Lower leg skin (tissue), 4 donors: ENCODE measurements around the gene SSX2IP. TPM values are rescaled to one million over a fixed set of nuclear protein-coding genes. Genes with fewer than 3 reads are reported as not detected.

Experiments
- DNase-seq, 2 donors: peaks; one replicate each; pipeline ENCODE4 v3.0.0-alpha.2; 2019; ENCODE audit warnings: low spot score in 2 of 2
- H3K4me3 ChIP-seq: fragments of 200-600 bp; sonication (generic); 2 replicates; pipeline ENCODE4 v1.5.1; 2017; ENCODE audit warnings: mild to moderate bottlenecking, low read depth; ENCODE audit not compliant: poor library complexity, severe bottlenecking
- POLR2A ChIP-seq, 2 donors: fragments of 450-650 bp; IDR thresholded peaks; one replicate each; pipeline ENCODE4 v1.6.1; 2016 to 2017; ENCODE audit warnings: antibody characterized with exemption in 2 of 2, mild to moderate bottlenecking in 1 of 2, moderate library complexity in 1 of 2
- WGBS, 2 donors: methylation state at CpG; one replicate each; pipeline ENCODE4 v1.1.5; 2018; 5-methylcytosine and 5-hydroxymethylcytosine counted together
- intact Hi-C: fragments of 100-400 bp; cut with DNase I; formaldehyde crosslinking; loops from one replicate; pipeline ENCODE4 v1.15.0; 2023; ENCODE audit warnings: low total_unique reads
- total RNA-seq, 4 donors: library from RNA; depleted of rRNA; stranded (reverse); fragments of >200 nt; gene quantifications; one replicate each; pipeline ENCODE4 v1.1.0, GENCODE V29; 2016
- TF ChIP-seq, protein P1 (sequence below), 3 donors: fragments of 450-650 bp; IDR thresholded peaks; one replicate each; pipeline ENCODE4 v1.5.1; 2016; ENCODE audit warnings: antibody characterized with exemption in 3 of 3, mild to moderate bottlenecking in 3 of 3, moderate library complexity in 2 of 3

The SSX2IP gene
- total RNA-seq, 4 donors from 2014 or later, result 6.7 to 9.3 (median 8.8) TPM

DNA sequence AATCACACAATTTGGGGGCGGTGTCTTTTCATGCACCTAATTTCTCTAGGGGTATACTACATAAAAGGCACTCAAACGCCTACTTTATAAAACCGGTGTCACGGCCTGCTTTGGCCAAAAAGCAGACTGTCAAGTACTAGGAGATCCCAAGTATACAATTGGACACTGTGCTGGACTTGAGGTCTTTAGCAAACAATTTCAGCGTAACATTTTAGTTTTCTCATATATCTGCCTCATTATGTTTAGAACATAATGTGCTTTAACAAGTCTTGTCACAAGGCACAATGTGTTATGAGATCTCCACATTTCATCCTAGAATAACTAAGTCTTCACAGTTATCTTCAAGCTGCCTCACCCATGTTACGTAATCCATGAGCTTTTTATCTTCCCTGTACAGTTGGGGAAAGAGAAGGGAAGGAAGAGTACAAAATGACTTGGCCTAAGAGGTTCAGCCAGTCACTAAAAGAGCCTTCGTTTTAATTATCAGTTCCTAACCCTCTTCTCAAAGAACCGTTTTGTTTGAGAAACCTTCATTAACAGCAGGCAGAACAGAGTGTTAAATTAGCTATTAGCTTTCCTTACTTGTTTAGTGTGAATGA, 1.7 kb downstream of the SSX2IP start:
- no peak for DNase-seq
- intact Hi-C loops, result no loop called here
- WGBS, 2 donors, result 68 to 76% methylated on average over 8 of the region's 8 CpGs
- H3K4me3 ChIP-seq, result no peak overlapping the region
- TF ChIP-seq, protein P1, sequence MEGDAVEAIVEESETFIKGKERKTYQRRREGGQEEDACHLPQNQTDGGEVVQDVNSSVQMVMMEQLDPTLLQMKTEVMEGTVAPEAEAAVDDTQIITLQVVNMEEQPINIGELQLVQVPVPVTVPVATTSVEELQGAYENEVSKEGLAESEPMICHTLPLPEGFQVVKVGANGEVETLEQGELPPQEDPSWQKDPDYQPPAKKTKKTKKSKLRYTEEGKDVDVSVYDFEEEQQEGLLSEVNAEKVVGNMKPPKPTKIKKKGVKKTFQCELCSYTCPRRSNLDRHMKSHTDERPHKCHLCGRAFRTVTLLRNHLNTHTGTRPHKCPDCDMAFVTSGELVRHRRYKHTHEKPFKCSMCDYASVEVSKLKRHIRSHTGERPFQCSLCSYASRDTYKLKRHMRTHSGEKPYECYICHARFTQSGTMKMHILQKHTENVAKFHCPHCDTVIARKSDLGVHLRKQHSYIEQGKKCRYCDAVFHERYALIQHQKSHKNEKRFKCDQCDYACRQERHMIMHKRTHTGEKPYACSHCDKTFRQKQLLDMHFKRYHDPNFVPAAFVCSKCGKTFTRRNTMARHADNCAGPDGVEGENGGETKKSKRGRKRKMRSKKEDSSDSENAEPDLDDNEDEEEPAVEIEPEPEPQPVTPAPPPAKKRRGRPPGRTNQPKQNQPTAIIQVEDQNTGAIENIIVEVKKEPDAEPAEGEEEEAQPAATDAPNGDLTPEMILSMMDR (IDR thresholded peaks at IDR 0.05), result no peak
- no peak for TF ChIP-seq POLR2A (IDR thresholded peaks at IDR 0.05)

DNA sequence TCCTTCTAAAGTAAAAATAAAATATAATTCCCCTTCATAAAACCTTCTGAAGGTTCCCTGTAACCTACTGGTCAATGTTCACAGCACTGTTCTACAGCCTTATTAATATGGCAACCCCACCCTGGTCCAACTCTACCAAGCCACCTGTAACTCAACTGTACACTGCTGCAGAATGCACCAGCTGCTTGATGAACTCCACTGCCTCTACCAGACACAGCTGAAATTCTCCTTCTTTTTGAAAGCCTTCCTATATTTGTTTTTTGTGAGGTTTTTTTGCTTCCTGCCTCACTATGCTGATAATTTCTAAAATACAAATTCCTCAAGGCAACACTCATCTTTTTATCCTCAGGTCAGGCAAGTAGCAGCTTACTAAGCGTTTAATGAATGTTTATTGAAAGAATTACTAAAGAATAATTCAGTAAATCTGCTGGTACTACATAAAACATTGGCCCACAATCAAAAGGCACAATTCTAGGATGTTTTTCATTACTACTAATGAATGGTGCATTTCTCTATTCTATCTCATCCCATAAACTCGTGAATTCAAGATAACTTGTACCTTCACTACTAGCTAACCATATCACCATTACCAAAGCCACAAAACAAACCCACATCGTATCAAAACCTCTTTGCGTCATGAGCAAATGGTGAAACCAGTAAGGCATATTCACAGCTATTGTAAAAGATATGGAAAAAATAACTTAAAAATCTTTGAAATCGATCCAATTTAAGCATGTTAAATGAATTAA, 2.4 kb downstream of the SSX2IP start:
- H3K4me3 ChIP-seq, result no peak overlapping the region
- intact Hi-C loops, result no loop called here
- no peak for DNase-seq
- TF ChIP-seq POLR2A (IDR thresholded peaks at IDR 0.05), result no peak
- TF ChIP-seq, protein P1 (IDR thresholded peaks at IDR 0.05), result no peak
- 73 to 80% methylated on average over 5 of the region's 5 CpGs for WGBS, 2 donors

DNA sequence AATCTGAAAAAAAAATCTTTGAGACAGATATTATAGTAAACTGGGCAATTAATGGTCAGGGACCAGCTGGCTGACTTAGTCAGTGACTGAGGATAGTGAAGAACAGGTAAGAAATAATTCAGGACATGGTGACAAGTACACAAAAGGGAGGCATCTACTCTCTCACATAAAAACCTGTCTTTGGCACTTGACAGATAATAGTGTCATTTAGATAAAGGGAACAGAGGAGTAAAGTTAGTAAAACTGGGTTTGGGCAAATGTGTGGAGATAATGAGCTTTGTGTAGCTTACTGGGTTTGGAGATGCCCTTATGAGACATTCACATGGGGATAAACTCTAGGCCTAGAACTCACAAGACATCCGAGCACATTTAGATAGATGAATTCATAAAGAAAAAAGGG, 4.0 kb downstream of the SSX2IP start:
- 76 to 96% methylated on average over 1 of the region's 1 CpG for WGBS, 2 donors
- intact Hi-C loops, result no loop called here

DNA sequence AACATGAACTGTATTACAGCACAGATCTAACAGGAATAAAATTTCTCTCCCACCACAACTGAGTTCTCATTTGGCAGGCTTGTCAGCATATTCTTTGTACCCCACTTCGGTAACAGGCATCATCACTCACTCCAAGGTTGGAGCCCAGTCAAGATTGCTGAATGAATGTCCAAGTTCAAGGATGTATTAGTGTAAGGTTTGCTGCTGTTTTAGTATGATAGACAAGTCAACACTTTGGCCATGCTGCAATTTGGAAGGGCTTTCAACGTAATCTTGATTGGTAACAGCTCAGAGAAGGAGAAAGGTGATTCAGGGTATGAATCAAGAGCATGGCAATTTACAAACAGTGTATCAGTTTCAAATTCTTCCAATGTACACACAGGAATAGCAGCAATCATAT, 6.8 kb downstream of the SSX2IP start:
- DNase-seq, result no peak
- intact Hi-C loops, result no loop called here
- H3K4me3 ChIP-seq, result no peak overlapping the region
- no peak for TF ChIP-seq POLR2A (IDR thresholded peaks at IDR 0.05)
- TF ChIP-seq, protein P1 (IDR thresholded peaks at IDR 0.05), result no peak
- 72 to 90% methylated on average over 2 of the region's 2 CpGs for WGBS, 2 donors

More for the DNA sequence above, 4.0 kb downstream of the SSX2IP start:
- H3K4me3 ChIP-seq, result no peak overlapping the region
- TF ChIP-seq, protein P1 (IDR thresholded peaks at IDR 0.05), result no peak
- TF ChIP-seq POLR2A (IDR thresholded peaks at IDR 0.05), result no peak
- no peak for DNase-seq

DNA sequence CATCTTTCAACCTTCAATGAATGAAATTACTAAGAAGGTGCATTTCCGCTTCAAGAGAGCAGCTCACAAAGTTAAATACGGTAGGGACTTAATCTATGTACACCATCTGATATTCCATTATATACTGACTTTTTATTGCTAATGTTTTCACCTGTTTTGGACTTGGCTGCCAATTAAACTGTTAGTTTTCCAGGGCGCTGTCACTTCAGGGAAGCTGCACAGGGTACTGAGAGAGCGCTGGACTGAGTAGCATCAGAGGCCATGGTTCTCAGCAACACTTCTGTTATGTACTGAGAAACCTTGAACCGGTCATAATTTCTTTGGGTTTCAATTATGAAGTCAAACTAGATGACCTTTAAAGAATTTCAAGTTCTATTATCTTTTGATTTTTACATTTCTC, 8.2 kb downstream of the SSX2IP start:
- H3K4me3 ChIP-seq, result no peak overlapping the region
- no peak for DNase-seq
- intact Hi-C loops, result no loop called here
- TF ChIP-seq POLR2A (IDR thresholded peaks at IDR 0.05), result no peak
- TF ChIP-seq, protein P1 (IDR thresholded peaks at IDR 0.05), result no peak
- 98% methylated on average over 5 of the region's 5 CpGs for WGBS, 2 donors
